MM.1S (cell line): ENCODE results near the gene CAPN15.

ENCODE experiments used
- CTCF ChIP-seq: fragments of 300-600 bp; sonication (generic); IDR thresholded peaks from 2 replicates; pipeline ENCODE4 v1.5.1; 2016; ENCODE audit warnings: antibody characterized with exemption, low read length, mixed read lengths
- EZH2 ChIP-seq: fragments of 300-600 bp; sonication (generic); optimal IDR thresholded peaks from 2 replicates; pipeline ENCODE3; 2017; ENCODE audit warnings: low read depth, mild to moderate bottlenecking, antibody characterized with exemption, low read length, mixed read lengths

GRCh38 chr16:596736-597060 lies 69.2 kb downstream of the CAPN15 start:
- TF ChIP-seq EZH2 (no peak), CTCF (no peak)
